HepG2 (cell line): ENCODE measurements around the gene C1RL. TPM values are rescaled to one million over a fixed set of nuclear protein-coding genes. Genes with fewer than 3 reads are reported as not detected.

Experiments
- ATAC-seq: fragments of 200-7000 bp; cut with Tn5 transposase; 3 replicates; pipeline ENCODE4 v1.9.1; 2020; ENCODE audit warnings: mild to moderate bottlenecking, moderate library complexity
- BruUV-seq: library from RNA; stranded (reverse); fragments of 400-500 nt; replicated peaks from 2 replicates; lab custom pipeline; 2021; lab: Mats Ljungman, UMichigan
- CTCF ChIA-PET: fragments of 300-600 bp; formaldehyde crosslinking; extraction: SDS; loops from one replicate; lab custom pipeline; 2021; ENCODE audit warnings: low total read pairs, inconsistent platforms, low intra/inter-chr PET ratio; lab: Yijun Ruan, JAX
- POLR2A ChIA-PET: fragments of 350-600 bp; sonication (Branson Sonifier 250); formaldehyde crosslinking; loops from one replicate; lab custom pipeline; 2020; ENCODE audit warnings: antibody characterized with exemption, inconsistent platforms; lab: Yijun Ruan, JAX
- DNase-seq: peaks from one replicate; pipeline ENCODE4 v3.0.0-alpha.2; 2015; ENCODE audit warnings: low spot score
- FAIRE-seq: peaks from 3 replicates; lab custom pipeline; 2011; peaks lifted over from hg19 to GRCh38; lab: Jason Lieb, UNC
- H2AFZ ChIP-seq: one replicate; pipeline ENCODE4 v1.6.1; 2011; ENCODE audit warnings: low read length, inconsistent platforms
- H3K27ac ChIP-seq: fragments of 300-600 bp; 3 replicates; pipeline ENCODE4 v1.8.0; 2011; ENCODE audit warnings: mixed run types, mild to moderate bottlenecking, mixed read lengths, low read length, inconsistent platforms; ENCODE audit not compliant: insufficient read depth; ENCODE audit errors: extremely low read length
- H3K27me3 ChIP-seq, 2 experiments: fragments of 200-600 bp in 1 of 2; 2 replicates in 1 of 2; 3 replicates in 1 of 2; pipeline versions ENCODE4 v1.6.0 to v1.8.0; 2011; ENCODE audit warnings: low read length in 2 of 2, mild to moderate bottlenecking in 2 of 2, moderate library complexity in 2 of 2, inconsistent platforms in 1 of 2; ENCODE audit not compliant: insufficient read depth in 2 of 2, control insufficient read depth in 1 of 2
- H3K36me3 ChIP-seq, 2 experiments: fragments of 200-600 bp in 1 of 2; replicated peaks in 1 of 2; 2 replicates in 1 of 2; 3 replicates in 1 of 2; pipeline versions ENCODE4 v1.5.1 to v1.8.0; 2011; ENCODE audit warnings: low read length in 2 of 2, inconsistent platforms in 1 of 2; ENCODE audit not compliant: insufficient read depth in 2 of 2, control insufficient read depth in 1 of 2
- H3K4me1 ChIP-seq: 2 replicates; pipeline ENCODE4 v1.5.1; 2012; ENCODE audit warnings: low read length, inconsistent platforms; ENCODE audit not compliant: insufficient read depth
- H3K4me2 ChIP-seq: 2 replicates; pipeline ENCODE4 v1.6.0; 2011; ENCODE audit warnings: low read depth, low read length, inconsistent platforms
- H3K4me3 ChIP-seq, 3 experiments: fragments of 200-600 bp in 1 of 3; sonication (generic), shearing (Covaris generic) in 1 of 3; replicated peaks in 1 of 3; 2 replicates each; pipeline ENCODE4 v1.5.1; 2011 to 2016; ENCODE audit warnings: low read length in 3 of 3, inconsistent platforms in 2 of 3, low read depth in 2 of 3, mild to moderate bottlenecking in 2 of 3, control low read depth in 1 of 3, mixed read lengths in 1 of 3; ENCODE audit not compliant: insufficient read depth in 1 of 3
- H3K79me2 ChIP-seq: one replicate; pipeline ENCODE4 v1.6.1; 2011; ENCODE audit warnings: low read length, inconsistent platforms; ENCODE audit not compliant: insufficient read depth
- H3K9ac ChIP-seq: 2 replicates; pipeline ENCODE4 v1.6.0; 2011; ENCODE audit warnings: mild to moderate bottlenecking, low read depth, low read length, inconsistent platforms; ENCODE audit not compliant: insufficient read depth
- H3K9me3 ChIP-seq: 2 replicates; pipeline ENCODE4 v1.5.1; 2012; ENCODE audit warnings: mild to moderate bottlenecking, low read length
- H4K20me1 ChIP-seq: 2 replicates; pipeline ENCODE4 v1.6.0; 2011; ENCODE audit warnings: inconsistent platforms, mild to moderate bottlenecking, low read length, moderate library complexity; ENCODE audit not compliant: insufficient read depth
- DNMT1 ChIP-seq: sonication (generic); formaldehyde crosslinking; IDR thresholded peaks from 2 replicates; pipeline ENCODE4 v1.5.1; 2020; ENCODE audit warnings: mild to moderate bottlenecking, missing genetic modification reagents
- GABPA ChIP-seq, 2 experiments: IDR thresholded peaks; 2 replicates each; pipeline ENCODE4 v1.6.1; 2011 to 2016; ENCODE audit warnings: low read depth in 2 of 2, low read length in 1 of 2, missing biosample characterization in 1 of 2, missing genetic modification characterization in 1 of 2
- MIER2 ChIP-seq: IDR thresholded peaks from 2 replicates; pipeline ENCODE4 v1.6.1; 2016; ENCODE audit warnings: missing biosample characterization, missing genetic modification reagents
- RFX5 ChIP-seq: IDR thresholded peaks from 2 replicates; pipeline ENCODE4 v1.6.1; 2011; ENCODE audit warnings: low read depth, low read length, improper control_type of control experiment
- ZNF44 ChIP-seq: sonication (generic); formaldehyde crosslinking; IDR thresholded peaks from 2 replicates; pipeline ENCODE4 v1.5.1; 2020; ENCODE audit warnings: mild to moderate bottlenecking, missing genetic modification reagents
- WGBS: methylation state at CpG from one replicate; pipeline ENCODE4 v1.1.6; 2017; ENCODE audit warnings: low lambda C conversion rate; 5-methylcytosine and 5-hydroxymethylcytosine counted together
- in situ Hi-C: cut with HindIII; loops from 2 replicates; pipeline ENCODE4 v1.10.0; 2017; ENCODE audit warnings: low pct_unique_long_range_greater_than_20kb; ENCODE audit not compliant: extremely low pct_ligation_motif_present
- intact Hi-C: fragments of 100-400 bp; cut with micrococcal nuclease; formaldehyde crosslinking; loops from one replicate; pipeline ENCODE4 v1.10.0; 2022; ENCODE audit not compliant: unreplicated experiment
- polyA plus RNA-seq, 8 experiments: library from polyadenylated mRNA; depleted of rRNA in 3 of 8; stranded (reverse) in 7 of 8; unstranded in 1 of 8; fragments of >200 nt; fragmentation: Illumina TruSeq in 4 of 8; extraction: Trizol in 4 of 8; gene quantifications; 2 replicates each; pipeline versions ENCODE4 v1.2.1 to v1.2.3, GENCODE V29; 2011 to 2016; ENCODE audit warnings: low read depth in 4 of 8, missing spikeins in 1 of 8, mixed read lengths in 1 of 8; ENCODE audit not compliant: insufficient read depth in 1 of 8
- total RNA-seq, 5 experiments: library from RNA; depleted of rRNA; stranded (reverse); fragments of >200 nt; fragmentation: Illumina TruSeq; extraction: Trizol; gene quantifications; 2 replicates each; pipeline ENCODE4 v1.2.3, GENCODE V29; 2016; ENCODE audit warnings: low read depth in 1 of 5
- TF ChIP-seq, protein P1 (sequence below): IDR thresholded peaks from 2 replicates; pipeline ENCODE4 v1.6.1; 2016

C1RL gene
- total and polyA plus RNA-seq, 2 of the 13 experiments (the other 11 are each of a cell fraction or from before 2014, with no cell fraction given): 28.9 to 53.1 TPM

DNA sequence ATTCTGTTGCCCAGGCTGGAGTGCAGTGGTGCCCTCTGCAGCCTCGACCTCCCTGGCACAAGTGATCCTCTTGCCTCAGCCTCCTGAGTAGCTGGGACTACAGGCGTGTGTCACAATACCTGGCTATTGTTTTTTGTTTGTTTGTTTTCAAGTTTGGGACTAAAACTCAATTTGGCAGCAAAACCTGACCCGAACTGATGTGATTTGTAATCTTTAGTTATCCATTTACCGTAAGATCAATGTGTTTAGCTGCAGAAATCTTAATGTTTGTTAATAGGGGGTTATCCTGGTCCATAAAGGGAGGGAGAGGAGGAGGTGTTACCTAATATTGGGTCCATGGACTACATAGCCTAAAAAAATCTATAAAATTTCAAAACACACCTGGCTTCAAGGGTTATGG, 49.2 kb downstream of the C1RL start (continued):
- TF ChIP-seq DNMT1 (CRISPR knock-in tag): no peak
- no peak for TF ChIP-seq MIER2 (CRISPR knock-in tag)
- TF ChIP-seq, all 625 proteins: peak for 10

DNA sequence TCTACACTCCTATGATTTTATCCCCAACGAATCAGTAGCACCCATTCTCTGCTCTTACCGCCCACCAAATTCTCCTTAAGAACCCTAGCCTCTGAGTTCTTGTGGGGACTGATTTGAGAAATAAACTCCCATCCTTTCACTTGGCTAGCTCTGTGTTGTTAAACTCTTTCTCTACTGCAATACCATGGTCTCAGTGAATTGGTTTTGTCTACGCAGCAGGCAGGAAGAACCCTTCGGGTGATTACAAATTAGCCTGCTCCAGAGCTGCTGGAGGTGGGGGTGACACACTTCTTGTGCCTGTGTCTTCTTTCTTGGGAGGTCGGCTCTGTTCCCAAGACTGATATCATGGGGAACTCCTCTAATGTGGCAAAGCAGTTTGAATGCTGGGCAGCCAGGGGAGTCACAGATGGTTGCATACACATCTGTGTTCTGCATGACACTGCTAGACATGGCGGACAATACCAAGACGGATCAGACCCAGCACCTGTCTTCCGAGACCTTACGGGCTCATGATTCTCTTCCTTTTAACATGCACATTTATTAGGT, 50.1 kb downstream of the C1RL start:
- no peaks in the 10 kb centered on the region for H3K27me3 ChIP-seq
- TF ChIP-seq ZNF44 (peak; percentile 96), RFX5 (no peak), GABPA (IDR thresholded peaks at IDR 0.05; ENCODE audit: low read depth, low read length) (no peak), GABPA (CRISPR knock-in tag; IDR thresholded peaks at IDR 0.05; ENCODE audit: low read depth) (no peak)
- TF ChIP-seq, protein P1, sequence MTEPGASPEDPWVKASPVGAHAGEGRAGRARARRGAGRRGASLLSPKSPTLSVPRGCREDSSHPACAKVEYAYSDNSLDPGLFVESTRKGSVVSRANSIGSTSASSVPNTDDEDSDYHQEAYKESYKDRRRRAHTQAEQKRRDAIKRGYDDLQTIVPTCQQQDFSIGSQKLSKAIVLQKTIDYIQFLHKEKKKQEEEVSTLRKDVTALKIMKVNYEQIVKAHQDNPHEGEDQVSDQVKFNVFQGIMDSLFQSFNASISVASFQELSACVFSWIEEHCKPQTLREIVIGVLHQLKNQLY (CRISPR knock-in tag): no peak
- TF ChIP-seq, all 625 proteins: peak for 1
- FAIRE-seq (no peak), DNase-seq (no peak), ATAC-seq (no peak)
- WGBS: 63% methylated on average over 9 of the region's 9 CpGs
- peaks cover 64% of the 10 kb centered on the region for H3K4me1 ChIP-seq
- H3K4me2 ChIP-seq: no peak overlapping the region
- ChIA-PET CTCF (interaction anchor here (2.1 to 3.3 kb wide), 2 partner anchors 50 to 86 kb away, joined by 5 to 16 read pairs; partner anchors contain the start of gene C1RL), POLR2A (interaction anchor here (0.9 to 3.0 kb wide), 8 partner anchors 10 to 115 kb away, joined by 3 to 45 read pairs (median 7); partner anchors contain the start of genes C12orf57, C1RL, LPCAT3 and RNU7-1)
- H4K20me1 ChIP-seq: no peaks in the 10 kb centered on the region
- H3K79me2 ChIP-seq: no peaks in the 10 kb centered on the region
- in situ Hi-C loops (loop anchor here (5.0 kb wide), 1 partner anchor 33 kb away; the partner anchor contains the start of gene C1R), intact Hi-C loops (no loop called here)
- no peaks in the 10 kb centered on the region for H3K36me3 ChIP-seq
- no TSS peak for BruUV-seq
- no peak overlapping the region for H3K27ac ChIP-seq
- no peaks in the 10 kb centered on the region for H3K9me3 ChIP-seq
- no peak overlapping the region for H3K9ac ChIP-seq
- no peak overlapping the region for H3K4me3 ChIP-seq
- no peak overlapping the region for H2AFZ ChIP-seq
